Fibroblast of skin of abdomen (primary cell): ENCODE measurements around the gene VPS45.
"Not testable (repeated sequence)": the region's sequence is repeated elsewhere in the genome, so short reads cannot be mapped to it uniquely, and the experiment has no call there.

Experiments
- DNase-seq: peaks from one replicate; pipeline ENCODE4 v3.0.0-alpha.2; 2013

VPS45 gene

GRCh38 chr1:150161747-150162581, 94.4 kb downstream of the VPS45 start:
- peak; percentile 59 for DNase-seq

DNA sequence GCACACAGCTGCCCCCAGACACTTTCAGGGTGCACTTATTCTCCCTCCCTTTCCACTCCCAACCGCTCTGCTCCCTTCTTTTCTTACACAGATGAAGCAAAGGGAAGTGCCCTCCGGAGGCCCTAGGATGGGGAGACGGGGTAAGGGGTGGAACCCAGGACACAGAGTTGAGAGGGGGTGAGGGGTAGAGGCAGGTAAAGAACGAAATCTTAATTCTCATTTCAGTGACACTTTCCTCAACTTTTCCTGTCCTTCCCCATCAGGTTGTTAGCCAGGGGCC, 94.9 kb downstream of the VPS45 start:
- peak; percentile 25 for DNase-seq

- DNase-seq = peak; percentile 100
Observed at GRCh38 chr1:150162862-150163706, 95.5 kb downstream of the VPS45 start.

GRCh38 chr1:150164224-150164623, 96.6 kb downstream of the VPS45 start:
- no peak for DNase-seq

- DNase-seq = no peak
Observed at GRCh38 chr1:150164779-150165178, 97.2 kb downstream of the VPS45 start.

GRCh38 chr1:150165622-150166612, 98.3 kb downstream of the VPS45 start:
- peak; percentile 58 for DNase-seq

DNA sequence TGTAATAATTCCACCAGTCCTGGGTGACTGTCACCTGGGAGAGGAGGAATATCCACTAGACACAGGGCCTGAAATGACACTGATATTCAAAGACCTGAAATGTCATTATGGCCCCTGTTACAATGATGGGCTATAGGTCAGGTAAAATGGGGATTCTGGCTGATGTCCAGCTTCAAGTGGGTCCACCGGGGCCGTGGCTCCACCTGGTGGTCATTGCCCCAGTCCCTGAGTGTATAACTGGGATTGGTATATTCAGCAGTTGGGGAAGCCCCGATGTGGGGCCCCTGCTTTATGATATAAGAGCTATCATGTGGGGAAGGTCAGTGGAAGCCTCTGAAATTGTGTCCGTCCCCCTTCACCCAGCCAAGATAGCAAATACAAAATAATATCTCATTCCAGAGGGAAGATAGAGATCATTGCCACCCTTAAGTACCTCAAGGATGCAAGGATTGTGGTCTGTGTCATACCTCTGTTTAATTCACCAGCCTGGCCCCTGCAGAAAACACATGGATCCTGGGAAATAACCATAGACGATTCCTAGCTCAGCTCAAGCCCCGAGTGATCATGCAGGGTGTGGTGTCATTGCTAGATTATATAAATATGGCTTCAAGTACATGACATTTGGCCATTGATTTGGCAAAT, 101.5 kb downstream of the VPS45 start:
- DNase-seq = peak; percentile 56

DNA sequence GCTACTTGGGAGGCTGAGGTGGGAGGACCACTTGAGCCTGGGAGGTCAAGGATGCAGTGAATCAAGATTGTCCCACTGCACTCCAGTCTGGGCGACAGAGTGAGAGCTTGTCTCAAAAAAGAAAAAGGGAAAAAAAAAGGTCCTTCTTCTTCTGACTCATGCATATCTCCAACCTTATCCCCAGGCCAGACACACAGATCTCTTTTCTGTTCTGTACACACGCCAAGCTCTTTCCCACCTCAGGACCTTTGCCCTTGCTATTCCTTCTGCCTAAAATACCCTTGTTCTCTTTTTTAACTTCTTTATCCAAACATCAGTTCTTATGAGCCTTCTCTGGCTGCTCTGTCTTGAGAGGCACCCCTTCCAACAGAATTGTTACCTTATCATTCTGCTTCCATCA, 104.2 kb downstream of the VPS45 start:
- DNase-seq = no peak

DNA sequence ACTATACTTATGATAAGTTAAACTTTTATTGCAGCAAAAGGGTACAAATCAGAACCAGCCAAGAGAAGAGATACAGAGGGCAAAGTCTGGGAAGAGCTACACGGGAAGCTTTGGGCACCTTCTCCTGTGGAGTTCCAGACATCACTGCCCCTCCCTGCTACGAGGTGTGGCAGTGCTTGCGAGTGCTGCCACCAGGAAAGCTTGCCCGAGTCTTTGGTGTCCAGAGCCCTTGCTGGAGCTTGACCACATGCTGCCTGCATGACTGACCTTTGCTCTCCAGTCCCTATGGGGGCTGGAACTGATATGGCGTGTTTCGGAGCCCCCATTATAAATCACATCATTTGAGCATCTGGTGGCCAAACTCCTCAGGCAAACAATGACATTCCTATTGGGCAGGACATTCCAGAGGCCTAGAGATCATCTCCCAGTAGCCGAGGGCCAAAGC, 105.6 kb downstream of the VPS45 start:
- no peak for DNase-seq

DNA sequence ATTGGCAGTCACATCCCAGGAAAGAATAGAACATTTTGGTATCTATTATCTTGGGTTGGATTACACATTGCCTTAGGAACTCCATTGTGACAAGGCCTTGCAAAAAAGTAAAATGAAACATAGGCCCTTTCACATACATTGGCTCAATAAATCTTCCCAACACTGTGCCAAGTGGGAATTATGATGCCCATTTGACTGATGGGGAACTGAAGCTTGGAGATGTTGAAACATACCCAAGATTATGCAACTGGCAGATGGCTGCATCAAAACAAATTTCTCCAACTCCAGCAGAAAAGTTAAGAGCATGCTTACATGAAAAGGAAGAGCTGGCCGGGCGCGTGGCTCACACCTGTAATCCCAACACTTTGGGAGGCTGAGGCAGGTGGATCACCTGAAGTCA, 109.0 kb downstream of the VPS45 start:
- DNase-seq = no peak

DNA sequence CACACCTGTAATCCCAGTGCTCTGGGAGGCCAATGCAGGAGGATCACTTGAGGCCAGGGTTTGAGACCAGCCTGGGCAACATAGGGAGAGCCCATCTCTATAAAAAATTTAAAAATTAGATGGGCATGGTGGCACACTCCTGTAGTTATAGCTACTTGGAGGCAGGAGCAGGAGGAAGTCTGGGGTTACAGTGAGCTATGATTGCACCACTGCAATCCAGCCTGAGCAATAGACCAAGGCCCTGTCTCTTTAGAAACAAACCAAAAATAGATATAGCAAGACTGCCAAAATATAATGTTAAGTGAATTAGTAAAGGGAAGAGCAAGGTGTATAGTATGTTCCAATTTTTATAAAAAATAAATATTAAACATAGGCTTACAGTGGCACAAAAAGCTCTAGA, 111.0 kb downstream of the VPS45 start:
- no peak for DNase-seq

- no peak for DNase-seq
Observed at GRCh38 chr1:150179867-150180266, 112.3 kb downstream of the VPS45 start.

- DNase-seq = no peak
Observed at GRCh38 chr1:150180474-150180873, 112.9 kb downstream of the VPS45 start.

GRCh38 chr1:150182247-150182646, 114.7 kb downstream of the VPS45 start:
- no peak for DNase-seq

DNA sequence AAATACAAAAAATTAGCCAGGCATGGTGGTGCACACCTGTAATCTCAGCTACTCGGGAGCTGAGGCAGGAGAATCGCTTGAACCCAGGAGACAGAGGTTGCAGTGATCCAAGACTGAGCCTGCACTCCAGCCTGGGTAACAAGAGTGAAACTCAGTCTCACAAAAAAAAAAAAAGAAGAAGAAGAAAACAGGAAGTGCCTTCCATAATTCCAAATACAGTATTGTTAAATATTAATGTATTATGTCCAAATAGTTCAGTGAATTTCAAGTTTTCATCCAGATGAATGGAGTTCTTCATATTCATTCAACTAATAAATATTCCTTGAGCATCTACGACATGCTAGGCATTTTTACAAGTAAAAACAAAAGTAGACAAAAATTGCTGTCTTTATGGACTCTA, 115.5 kb downstream of the VPS45 start:
- DNase-seq = no peak

DNA sequence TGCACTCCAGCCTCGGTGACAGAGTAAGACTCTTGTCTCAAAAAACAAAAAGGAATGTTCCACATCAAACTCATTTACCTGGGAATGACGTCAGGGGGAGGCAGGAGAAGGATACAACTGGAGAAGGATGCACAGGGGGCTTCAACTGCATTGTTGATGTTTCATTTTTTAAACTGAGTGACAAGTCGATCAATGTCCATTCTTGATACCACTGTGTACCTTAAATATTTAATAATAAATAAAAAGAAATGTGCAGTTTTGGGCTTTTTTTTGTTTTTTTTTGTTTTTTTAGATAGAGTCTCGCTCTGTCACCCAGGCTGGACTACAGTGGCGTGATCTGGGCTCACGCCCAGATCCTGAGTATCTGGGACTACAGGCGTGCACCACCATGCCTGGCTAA, 117.9 kb downstream of the VPS45 start:
- no peak for DNase-seq

DNA sequence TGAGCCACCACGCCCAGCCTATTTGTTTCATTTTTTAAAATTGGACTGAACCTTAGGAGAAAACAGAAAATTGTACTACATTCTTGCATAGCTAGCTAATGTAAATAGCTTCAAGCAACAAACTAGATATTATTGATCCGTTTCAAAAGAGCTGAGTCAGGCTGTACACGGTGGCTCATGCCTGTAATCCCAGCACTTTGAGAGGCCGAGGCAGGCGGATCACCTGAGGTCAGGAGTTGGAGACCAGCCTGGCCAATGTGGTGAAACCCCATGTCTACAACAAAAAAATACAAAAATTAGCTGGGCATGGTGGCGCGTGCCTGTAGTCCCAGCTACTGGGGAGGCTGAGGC, 118.8 kb downstream of the VPS45 start:
- DNase-seq = not testable (repeated sequence)

DNA sequence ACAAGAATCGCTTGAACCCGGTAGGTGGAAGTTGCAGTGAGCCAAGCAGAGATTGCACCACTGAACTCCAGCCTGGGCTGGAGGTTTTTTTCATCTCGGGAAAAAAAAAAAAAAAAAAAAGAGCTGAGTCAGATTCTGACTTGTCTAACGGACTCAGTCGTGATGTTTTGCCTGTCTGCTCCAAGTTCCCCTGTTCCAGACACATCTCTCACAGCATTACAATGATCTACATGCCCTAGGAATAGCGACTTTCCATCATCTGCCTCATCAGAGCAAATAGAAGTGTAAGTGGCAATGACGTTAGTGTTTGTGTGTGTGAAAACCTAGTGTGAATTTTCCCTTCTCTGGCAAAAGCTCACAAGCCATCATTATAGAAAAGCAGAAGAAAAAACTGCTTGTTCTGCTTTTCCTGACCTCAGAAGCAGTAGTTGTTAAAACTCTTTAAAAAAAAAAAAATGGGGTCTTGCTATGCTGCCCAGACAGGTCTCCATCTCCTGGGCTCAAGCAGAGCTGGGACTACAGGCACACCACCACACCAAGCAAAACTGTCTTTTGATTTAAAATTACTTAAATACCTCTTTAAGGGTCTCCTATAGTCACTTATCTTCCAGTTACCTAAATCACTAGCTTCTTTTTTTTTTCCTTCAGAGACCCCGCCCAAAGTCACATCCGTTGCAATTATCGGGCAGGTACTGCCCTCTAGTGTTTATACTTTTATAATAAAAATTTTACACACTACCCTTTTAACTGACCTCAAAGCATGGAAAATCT, 119.4 kb downstream of the VPS45 start:
- DNase-seq = peak; percentile 64

GRCh38 chr1:150187560-150187931, 120.0 kb downstream of the VPS45 start:
- DNase-seq = no peak

DNA sequence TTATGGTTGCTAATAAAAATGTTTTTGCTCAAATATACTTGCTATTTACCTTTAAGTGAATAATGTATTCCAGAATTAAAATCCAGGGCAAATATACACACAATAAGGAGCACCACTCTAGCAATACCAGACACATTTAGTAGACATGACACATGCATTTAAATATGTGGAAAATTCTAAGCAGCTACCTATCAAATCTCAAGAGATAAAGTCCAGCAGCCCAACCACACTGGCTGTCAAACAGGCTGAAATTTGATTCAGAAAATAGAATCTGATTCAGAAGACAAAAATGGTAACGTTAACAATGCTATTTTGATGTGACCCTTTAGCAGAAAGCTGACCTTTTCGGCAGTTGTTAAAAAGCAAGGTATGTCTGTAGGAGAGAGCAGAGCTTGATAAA, 124.4 kb downstream of the VPS45 start:
- DNase-seq = peak; percentile 90

DNA sequence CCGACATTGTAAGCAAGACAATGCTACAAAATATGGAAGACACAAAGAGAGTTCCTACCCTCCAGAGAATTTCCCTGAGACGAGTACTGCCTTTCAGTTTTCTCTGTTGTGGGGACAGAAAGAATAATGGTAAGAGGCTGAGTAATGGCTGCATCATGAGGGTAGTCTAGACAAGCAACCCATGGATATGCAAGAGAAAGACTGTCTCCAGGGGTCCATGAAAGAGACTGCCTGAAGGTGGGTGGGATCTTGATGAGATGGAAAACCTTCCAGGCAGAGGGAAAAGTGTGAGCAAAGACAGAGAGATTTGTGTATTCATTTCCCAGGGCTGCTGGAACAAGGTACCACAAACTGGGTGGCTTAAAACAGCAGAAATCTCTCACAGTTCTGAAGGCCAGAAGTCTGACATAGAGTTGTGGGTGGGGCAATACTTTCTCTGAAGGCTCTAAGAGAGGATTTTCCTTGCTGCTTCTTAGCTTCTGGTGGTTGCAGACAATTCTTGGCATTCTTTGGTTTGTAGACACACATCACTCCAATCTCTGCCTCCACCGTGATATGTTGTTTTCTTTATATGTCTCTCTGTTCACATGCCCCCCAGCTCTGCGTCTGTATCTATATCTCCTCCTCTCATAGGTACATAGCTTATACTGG, 126.9 kb downstream of the VPS45 start:
- DNase-seq = peak; percentile 89
